SIG-M5 treated with dmso at 0.1 percent for 504 hours (cell line): ENCODE data around the gene KNCN.

Experiments
- DNase-seq: peaks from one replicate; lab custom pipeline; 2025; ENCODE audit not compliant: unreplicated experiment; lab: John Stamatoyannopoulos, UW

Gene KNCN

DNA sequence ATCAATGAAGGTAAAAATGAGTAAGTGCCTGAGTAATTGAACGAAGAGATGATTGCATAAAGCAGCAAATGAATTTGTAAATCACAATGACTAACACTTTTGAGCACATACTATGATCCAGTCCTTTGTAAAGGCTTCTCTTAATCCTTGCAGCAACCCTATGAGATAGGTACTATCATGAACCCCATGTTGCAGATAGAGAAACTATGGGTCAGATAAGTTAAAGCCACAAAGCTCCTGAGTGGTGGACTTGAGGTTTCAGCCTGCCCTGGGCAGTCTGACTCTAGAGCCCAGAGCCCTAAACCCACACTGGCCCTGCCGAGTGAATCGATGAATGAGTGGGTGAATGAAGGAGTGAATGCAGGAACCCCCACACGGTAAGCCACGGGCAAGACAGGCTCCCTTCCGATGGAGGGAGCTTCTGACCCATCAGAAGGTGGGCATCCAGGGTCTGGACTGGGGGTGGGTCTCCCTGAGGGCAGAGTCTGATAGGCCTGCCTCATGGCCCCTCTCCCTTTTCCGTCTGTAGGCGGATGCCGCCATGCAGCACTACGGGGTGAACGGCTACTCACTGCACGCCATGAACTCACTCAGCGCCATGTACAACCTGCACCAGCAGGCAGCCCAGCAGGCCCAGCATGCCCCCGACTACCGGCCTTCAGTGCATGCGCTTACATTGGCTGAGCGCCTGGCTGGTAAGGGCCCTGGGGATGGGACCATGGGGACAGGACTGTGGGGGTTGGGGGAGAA lies 44.8 kb downstream of the KNCN start:
- DNase-seq = no peak

DNA sequence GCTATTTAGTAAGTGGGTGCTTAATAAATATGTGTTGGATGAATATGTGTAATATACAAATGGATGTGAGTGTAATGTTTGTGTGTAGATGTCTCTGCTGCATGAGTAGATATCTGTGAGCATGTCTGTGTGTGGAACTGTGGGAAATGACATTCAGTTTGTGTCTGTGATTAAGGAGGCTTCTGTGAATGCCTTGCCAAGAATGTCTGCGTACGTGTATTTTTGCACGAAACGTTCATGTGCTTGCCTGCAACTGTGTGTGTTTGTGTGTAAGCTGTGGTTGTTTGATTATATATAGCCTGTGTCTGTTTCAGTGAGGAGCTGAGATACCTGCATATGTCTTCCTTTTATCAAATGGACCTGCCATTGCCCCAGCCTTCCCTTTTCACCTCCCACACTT lies 48.0 kb downstream of the KNCN start:
- DNase-seq = no peak

DNA sequence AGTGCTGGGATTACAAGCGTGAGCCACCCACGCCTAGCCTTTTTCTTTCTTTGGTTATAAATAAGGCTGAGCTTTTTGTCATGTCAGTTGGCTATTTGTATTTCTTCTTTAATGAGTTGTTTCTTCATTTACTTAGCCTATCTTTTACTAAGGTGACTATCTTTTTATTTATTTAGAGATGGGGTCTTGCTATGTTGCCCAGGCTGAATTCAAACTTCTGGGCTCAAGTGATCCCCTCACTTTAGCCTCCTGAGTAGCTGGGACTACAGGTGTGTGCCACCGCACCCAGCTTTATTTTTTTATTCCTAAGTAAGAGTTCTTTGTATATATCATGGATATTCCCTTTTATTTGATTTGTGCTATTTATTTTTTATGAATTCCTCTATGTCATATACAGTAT lies 49.9 kb downstream of the KNCN start:
- no peak for DNase-seq

DNA sequence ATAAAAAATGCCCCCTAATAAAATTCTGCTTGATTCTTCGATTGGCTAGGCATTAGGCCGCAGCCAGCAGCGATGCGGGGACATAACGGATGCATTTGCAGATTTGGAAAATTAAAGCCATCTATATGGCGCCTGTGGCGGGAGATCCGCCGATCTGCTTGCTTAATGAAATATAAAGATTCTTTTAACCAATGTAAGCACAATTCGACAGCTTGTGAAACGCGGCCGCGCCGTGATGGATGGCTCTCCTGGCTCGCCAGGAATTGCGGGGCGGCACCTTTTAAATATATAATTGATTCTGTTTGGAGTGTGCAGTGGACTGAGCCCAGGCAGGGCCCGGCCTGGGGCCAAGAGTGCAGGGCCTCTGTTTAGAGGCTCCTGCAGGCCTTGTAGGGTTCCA lies 53.8 kb downstream of the KNCN start:
- no peak for DNase-seq

DNA sequence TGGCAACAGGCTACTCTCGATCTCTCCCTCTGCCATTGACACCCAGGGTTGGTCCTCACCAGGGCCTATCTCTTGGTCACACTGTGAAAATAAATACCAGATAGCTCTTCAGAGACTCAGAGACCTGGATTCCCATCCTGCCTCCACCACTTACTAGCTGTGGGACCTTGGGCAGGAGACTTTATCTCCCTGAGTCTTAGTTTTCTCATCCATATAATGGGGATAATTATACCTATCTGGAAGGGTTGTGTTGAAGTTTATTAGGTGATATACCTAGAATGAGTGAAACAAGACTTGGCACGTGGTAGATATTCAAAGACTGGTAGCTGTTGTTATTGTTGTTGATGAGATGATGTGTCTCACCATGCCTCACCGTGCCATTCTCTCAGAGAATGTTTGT lies 54.4 kb downstream of the KNCN start:
- no peak for DNase-seq

DNA sequence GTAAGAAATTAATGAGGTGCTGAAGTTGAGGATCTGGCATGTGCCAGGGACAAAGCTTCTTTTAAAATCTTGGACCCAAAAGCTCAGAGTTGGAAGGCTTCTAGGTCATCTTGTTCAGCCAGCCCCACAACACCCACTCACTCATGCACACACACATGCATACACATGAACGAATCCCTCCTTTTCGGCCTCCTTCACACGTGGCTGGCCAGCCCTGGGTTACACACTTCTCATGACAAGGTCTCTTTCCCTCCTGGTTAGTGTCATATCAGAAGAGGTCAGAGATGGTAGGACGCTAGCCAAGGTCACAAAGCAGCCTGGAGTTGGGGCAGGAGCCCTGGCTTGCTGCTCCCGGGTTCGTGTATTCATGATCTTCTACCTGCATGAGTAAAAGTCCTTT lies 54.9 kb downstream of the KNCN start:
- no peak for DNase-seq

DNA sequence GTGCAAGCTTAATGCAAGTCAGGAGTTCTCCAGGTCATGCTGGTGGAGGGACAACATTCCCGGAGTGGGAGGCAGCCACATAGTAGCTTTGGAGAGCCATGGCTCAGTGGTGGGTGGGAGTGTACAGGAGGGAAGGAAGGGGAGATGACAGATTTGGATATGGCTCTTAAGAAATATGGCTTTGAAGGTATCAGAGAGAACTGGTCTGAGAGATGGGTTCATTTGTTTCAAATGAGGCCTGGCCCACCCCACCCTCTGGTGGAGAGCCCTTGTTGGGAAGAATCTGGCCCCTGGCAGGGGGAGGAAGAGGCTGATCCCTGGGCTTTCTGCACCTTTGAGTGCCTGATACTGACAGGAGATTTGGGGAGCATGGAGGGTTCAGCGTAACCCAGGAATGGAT lies 55.7 kb downstream of the KNCN start:
- no peak for DNase-seq
